ENCODE measurements around the gene SLC4A11. TPM values are rescaled to one million over a fixed set of nuclear protein-coding genes. Genes with fewer than 3 reads are reported as not detected.

The SLC4A11 gene
- total and polyA plus RNA-seq, 9 donors: 0.12 to 10.2 (median 0.74) TPM; not detected in 1

DNA sequence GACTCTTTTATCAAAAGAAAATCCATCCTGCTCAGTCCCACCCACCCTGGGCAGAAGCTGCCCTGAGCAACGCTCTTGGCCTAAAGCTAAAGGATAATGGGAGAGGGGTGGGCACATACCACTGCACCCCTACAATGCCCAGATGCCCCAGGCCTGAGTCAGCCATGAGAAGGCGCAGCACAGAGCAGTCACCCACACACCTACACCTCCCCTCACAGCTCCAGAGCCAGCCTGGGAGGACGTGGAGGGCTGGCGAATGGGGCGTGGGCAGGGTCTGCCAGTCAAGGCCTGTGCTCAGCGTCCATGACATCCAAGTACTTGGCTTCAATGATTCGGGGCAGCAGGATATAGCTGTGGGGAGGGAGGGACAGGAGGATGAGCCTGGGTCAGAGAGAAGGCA lies 11.5 kb downstream of the SLC4A11 start:
- TF ChIP-seq, protein P1, sequence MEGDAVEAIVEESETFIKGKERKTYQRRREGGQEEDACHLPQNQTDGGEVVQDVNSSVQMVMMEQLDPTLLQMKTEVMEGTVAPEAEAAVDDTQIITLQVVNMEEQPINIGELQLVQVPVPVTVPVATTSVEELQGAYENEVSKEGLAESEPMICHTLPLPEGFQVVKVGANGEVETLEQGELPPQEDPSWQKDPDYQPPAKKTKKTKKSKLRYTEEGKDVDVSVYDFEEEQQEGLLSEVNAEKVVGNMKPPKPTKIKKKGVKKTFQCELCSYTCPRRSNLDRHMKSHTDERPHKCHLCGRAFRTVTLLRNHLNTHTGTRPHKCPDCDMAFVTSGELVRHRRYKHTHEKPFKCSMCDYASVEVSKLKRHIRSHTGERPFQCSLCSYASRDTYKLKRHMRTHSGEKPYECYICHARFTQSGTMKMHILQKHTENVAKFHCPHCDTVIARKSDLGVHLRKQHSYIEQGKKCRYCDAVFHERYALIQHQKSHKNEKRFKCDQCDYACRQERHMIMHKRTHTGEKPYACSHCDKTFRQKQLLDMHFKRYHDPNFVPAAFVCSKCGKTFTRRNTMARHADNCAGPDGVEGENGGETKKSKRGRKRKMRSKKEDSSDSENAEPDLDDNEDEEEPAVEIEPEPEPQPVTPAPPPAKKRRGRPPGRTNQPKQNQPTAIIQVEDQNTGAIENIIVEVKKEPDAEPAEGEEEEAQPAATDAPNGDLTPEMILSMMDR (IDR thresholded peaks at IDR 0.05): no peak
- TF ChIP-seq EP300 (IDR thresholded peaks at IDR 0.05) (no peak), POLR2A (IDR thresholded peaks at IDR 0.05) (no peak)

DNA sequence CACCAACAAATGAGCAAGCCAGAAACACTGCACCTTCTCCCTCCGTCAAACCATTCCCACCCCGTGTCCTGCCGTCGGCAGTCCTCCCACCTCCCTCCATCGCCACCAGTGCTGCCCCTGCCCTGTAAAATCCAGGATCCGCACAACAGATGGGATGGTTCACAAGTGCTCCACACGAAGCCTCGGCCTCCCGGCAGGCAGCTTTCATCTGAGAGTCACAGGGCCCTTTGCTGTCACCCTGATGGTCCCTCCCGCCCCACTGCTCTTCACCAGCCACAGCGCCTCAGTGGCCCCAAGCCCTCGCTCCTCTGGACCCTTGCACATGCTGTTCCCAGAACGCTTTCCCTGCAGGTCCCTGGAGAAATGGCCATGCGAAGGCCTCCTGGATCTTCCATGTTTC lies 12.1 kb downstream of the SLC4A11 start:
- Histone ChIP-seq H3K4me3 (no peak overlapping the region), H3K27me3 (no peaks in the 10 kb centered on the region), H3K4me1 (ENCODE audit: insufficient read depth) (no peaks in the 10 kb centered on the region), H3K9me3 (no peaks in the 10 kb centered on the region), H3K36me3 (no peaks in the 10 kb centered on the region), H3K27ac (no peak overlapping the region)
- TF ChIP-seq, protein P1 (IDR thresholded peaks at IDR 0.05): no peak
- TF ChIP-seq EP300 (IDR thresholded peaks at IDR 0.05) (no peak), POLR2A (IDR thresholded peaks at IDR 0.05) (no peak)
- no peak for DNase-seq
- 89 to 91% (median 90%) methylated on average over 14 of the region's 14 CpGs for WGBS, 3 donors
- intact Hi-C loops (cut with DNase I): no loop called here

More for the DNA sequence above, 11.5 kb downstream of the SLC4A11 start:
- 60 to 67% (median 62%) methylated on average over 7 of the region's 7 CpGs for WGBS, 3 donors
- no peaks in the 10 kb centered on the region for H3K4me1 ChIP-seq (ENCODE audit: insufficient read depth)
- intact Hi-C loops (cut with DNase I): no loop called here
- H3K9me3 ChIP-seq: no peaks in the 10 kb centered on the region
- H3K27ac ChIP-seq: no peak overlapping the region
- DNase-seq: no peak
- H3K36me3 ChIP-seq: no peaks in the 10 kb centered on the region
- H3K27me3 ChIP-seq: no peaks in the 10 kb centered on the region
- H3K4me3 ChIP-seq: no peak overlapping the region

- 84 to 93% (median 88%) methylated on average over 10 of the region's 10 CpGs for WGBS, 3 donors
Observed at GRCh38 chr20:3226093-3226492, 12.9 kb downstream of the SLC4A11 start.

DNA sequence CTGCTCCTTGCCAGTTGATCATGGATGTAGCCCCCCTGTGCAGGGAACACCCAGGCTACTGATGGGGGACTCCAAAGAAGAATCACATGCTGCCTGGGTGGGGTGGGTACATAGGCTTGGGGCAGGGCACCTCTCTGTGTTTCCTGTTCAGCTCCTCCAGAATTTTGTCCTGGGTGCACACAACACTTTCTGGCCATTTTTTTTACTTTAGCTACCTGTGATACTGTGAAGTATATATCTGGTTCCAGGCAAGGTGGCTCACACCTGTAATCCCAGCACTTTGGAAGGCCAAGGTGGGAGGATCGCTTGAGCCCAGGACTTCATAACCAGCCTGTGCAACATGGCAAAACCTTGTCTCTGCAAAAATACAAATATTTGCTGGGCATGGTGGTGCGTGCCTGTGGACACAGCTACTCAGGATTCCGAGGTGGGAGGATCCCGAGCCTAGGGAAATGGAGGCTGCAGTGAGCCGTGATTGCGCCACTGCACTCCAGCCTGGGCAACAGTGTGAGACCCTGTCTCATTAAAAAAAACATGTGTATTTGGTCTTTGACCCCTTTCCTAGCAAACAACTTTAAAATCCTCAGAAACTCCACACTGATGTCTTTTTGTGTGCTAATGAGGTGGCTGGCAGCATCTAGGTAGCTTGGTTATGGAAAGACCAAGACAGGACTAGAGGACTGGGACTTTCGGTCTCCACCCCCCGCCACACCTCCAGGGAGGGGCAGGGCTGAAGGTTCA lies 14.1 kb downstream of the SLC4A11 start:
- Histone ChIP-seq H3K27ac (no peak overlapping the region), H3K4me1 (ENCODE audit: insufficient read depth) (no peaks in the 10 kb centered on the region), H3K27me3 (no peaks in the 10 kb centered on the region), H3K36me3 (no peaks in the 10 kb centered on the region), H3K9me3 (no peaks in the 10 kb centered on the region), H3K4me3 (no peak overlapping the region)
- intact Hi-C loops (cut with DNase I): no loop called here
- TF ChIP-seq, protein P1 (IDR thresholded peaks at IDR 0.05): no peak
- no peak for TF ChIP-seq POLR2A (IDR thresholded peaks at IDR 0.05)
- TF ChIP-seq EP300 (IDR thresholded peaks at IDR 0.05): no peak
- DNase-seq: no peak
- WGBS, 3 donors: 87 to 90% (median 88%) methylated on average over 8 of the region's 8 CpGs

More at GRCh38 chr20:3226093-3226492, 12.9 kb downstream of the SLC4A11 start:
- TF ChIP-seq, protein P1 (IDR thresholded peaks at IDR 0.05): no peak
- TF ChIP-seq EP300 (IDR thresholded peaks at IDR 0.05) (no peak), POLR2A (IDR thresholded peaks at IDR 0.05) (no peak)
- no peak for DNase-seq
- Histone ChIP-seq H3K36me3 (no peaks in the 10 kb centered on the region), H3K27ac (no peak overlapping the region), H3K4me3 (no peak overlapping the region), H3K4me1 (ENCODE audit: insufficient read depth) (no peaks in the 10 kb centered on the region), H3K27me3 (no peaks in the 10 kb centered on the region), H3K9me3 (no peaks in the 10 kb centered on the region)
- intact Hi-C loops (cut with DNase I): no loop called here

All from ovary (tissue), 9 donors.